Astrocyte of the cerebellum (primary cell): ENCODE results near the gene FLNC.

Experiments used
- DNase-seq: peaks from one replicate; pipeline ENCODE4 v3.0.0-alpha.2; 2011; ENCODE audit warnings: low read depth
- H3K4me3 ChIP-seq: 2 replicates; pipeline ENCODE4 v1.5.1; 2011; ENCODE audit warnings: mild to moderate bottlenecking, low read depth, low read length, moderate library complexity
- in situ Hi-C: cut with HindIII; loops from 2 replicates; pipeline ENCODE4 v1.10.0; 2017; ENCODE audit warnings: low sequenced_read_pairs
- TF ChIP-seq, protein P1 (sequence below): IDR thresholded peaks from 2 replicates; pipeline ENCODE4 v1.5.1; 2012; ENCODE audit warnings: low read length, low read depth, moderate library complexity, mild to moderate bottlenecking; ENCODE audit errors: missing control alignments

The FLNC gene

GRCh38 chr7:128788446-128789412 lies 41.5 kb upstream of the FLNC start:
- no peak overlapping the region for H3K4me3 ChIP-seq
- in situ Hi-C loops, result no loop called here
- TF ChIP-seq, protein P1, sequence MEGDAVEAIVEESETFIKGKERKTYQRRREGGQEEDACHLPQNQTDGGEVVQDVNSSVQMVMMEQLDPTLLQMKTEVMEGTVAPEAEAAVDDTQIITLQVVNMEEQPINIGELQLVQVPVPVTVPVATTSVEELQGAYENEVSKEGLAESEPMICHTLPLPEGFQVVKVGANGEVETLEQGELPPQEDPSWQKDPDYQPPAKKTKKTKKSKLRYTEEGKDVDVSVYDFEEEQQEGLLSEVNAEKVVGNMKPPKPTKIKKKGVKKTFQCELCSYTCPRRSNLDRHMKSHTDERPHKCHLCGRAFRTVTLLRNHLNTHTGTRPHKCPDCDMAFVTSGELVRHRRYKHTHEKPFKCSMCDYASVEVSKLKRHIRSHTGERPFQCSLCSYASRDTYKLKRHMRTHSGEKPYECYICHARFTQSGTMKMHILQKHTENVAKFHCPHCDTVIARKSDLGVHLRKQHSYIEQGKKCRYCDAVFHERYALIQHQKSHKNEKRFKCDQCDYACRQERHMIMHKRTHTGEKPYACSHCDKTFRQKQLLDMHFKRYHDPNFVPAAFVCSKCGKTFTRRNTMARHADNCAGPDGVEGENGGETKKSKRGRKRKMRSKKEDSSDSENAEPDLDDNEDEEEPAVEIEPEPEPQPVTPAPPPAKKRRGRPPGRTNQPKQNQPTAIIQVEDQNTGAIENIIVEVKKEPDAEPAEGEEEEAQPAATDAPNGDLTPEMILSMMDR, result no peak
- no peak for DNase-seq

- DNase-seq, result no peak
- in situ Hi-C loops, result no loop called here
- TF ChIP-seq, protein P1, result no peak
- H3K4me3 ChIP-seq, result peak overlapping the region; percentile 71
Measured at GRCh38 chr7:128790315-128791041, 39.7 kb upstream of the FLNC start.

GRCh38 chr7:128791121-128791971 lies 38.9 kb upstream of the FLNC start, which contains the start of gene CCDC136:
Gene CCDC136, plus strand, starts transcription at chr7:128791968. Its CDS starts 444 bp downstream, at chr7:128792412.
- TF ChIP-seq, protein P1, result no peak
- DNase-seq, result no peak

DNA sequence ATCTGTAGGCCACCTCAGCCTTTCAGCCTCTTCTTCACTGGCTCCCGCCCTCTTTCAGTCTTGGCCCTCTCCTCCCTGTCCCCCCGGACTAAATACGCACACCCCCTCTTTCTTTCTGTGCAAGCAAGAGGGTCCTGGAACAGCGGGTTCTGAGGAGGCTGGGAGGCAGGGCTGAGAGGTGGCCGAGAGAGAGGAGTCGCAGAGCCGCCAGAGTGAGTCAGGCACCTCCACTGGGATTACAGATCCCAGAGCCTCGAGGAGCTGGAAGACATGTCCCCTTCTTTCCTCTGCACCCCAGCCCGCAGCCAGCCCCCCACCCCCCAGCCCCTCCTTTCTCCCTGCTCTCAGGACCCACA lies 38.3 kb upstream of the FLNC start:
- no peak for DNase-seq
- in situ Hi-C loops, result no loop called here

More at GRCh38 chr7:128791121-128791971, 38.9 kb upstream of the FLNC start, which contains the start of gene CCDC136:
- in situ Hi-C loops, result no loop called here
- H3K4me3 ChIP-seq, result peak within 1 kb of the TSS; percentile 71

DNA sequence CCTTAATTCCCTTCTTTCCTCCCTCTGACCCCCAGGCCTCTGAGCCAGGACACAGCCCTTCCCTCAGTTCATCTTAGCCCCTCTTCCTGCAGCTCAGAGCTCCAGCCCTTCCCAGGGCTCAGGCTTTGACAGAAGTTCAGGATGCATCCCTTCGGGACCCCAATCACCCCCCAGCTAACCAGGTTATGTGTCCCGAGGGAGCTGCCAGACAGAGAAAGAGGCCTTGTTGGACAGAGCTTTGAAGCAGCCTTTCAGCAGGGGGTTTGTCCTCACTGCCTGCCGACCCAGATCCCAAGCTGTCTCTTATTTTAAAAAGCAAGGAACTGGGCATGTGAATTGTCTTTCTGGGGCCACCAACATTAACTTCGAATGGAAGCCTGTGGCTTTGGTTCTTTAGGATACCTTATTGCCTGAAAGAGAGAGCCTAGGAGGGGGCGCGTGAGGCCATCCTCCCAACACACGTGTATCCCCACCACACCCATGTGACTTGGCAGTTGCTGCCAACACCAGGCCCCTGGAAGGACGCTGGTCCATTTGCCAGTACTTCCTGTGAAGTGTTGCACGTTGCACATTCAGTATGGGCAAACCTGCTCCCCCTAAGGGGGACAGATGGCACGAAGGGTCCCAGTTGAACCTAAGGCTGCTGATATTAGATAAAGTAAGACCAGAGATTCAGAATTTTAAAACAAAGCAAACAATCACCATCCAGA lies 37.6 kb upstream of the FLNC start:
- TF ChIP-seq, protein P1, result no peak
- DNase-seq, result no peak
- in situ Hi-C loops, result no loop called here
- peak overlapping the region; percentile 71 for H3K4me3 ChIP-seq

More for the DNA sequence above, 38.3 kb upstream of the FLNC start:
- peak overlapping the region; percentile 71 for H3K4me3 ChIP-seq
- TF ChIP-seq, protein P1, result no peak
